Spleen (tissue), 11 donors: Measurements from ENCODE around the gene PARD3B. TPM values are rescaled to one million over a fixed set of nuclear protein-coding genes. Genes with fewer than 3 reads are reported as not detected.

Experiments
- DNase-seq: peaks from one replicate; pipeline ENCODE4 v3.0.0-alpha.2; 2020
- H3K27ac ChIP-seq, 8 donors: fragments of 200-600 bp; sonication (generic) in 7 of 8; 1 replicate in 4 of 8; 2 replicates in 4 of 8; pipeline versions ENCODE4 v1.5.0 to v1.8.0; 2016 to 2021; ENCODE audit warnings: inconsistent platforms in 4 of 8, mild to moderate bottlenecking in 4 of 8, moderate library complexity in 1 of 8
- H3K27me3 ChIP-seq, 7 donors: fragments of 200-600 bp; sonication (generic) in 6 of 7; replicated peaks in 1 of 7; 1 replicate in 4 of 7; 2 replicates in 3 of 7; pipeline versions ENCODE4 v1.5.0 to v1.8.0; 2016 to 2021; ENCODE audit warnings: inconsistent platforms in 3 of 7, mild to moderate bottlenecking in 1 of 7
- H3K36me3 ChIP-seq, 6 donors: fragments of 200-600 bp; sonication (generic) in 5 of 6; 1 replicate in 4 of 6; 2 replicates in 2 of 6; pipeline versions ENCODE4 v1.5.0 to v1.8.0; 2016 to 2021; ENCODE audit warnings: inconsistent platforms in 2 of 6
- H3K4me1 ChIP-seq, 6 donors: fragments of 200-600 bp; sonication (generic) in 5 of 6; 1 replicate in 3 of 6; 2 replicates in 3 of 6; pipeline versions ENCODE4 v1.5.0 to v1.8.0; 2016 to 2021; ENCODE audit warnings: inconsistent platforms in 3 of 6
- H3K4me3 ChIP-seq, 8 donors: fragments of 200-600 bp; sonication (generic) in 7 of 8; 1 replicate in 4 of 8; 2 replicates in 4 of 8; pipeline versions ENCODE4 v1.5.0 to v1.8.0; 2016 to 2021; ENCODE audit warnings: inconsistent platforms in 4 of 8, mild to moderate bottlenecking in 4 of 8, moderate library complexity in 2 of 8
- H3K9me3 ChIP-seq, 8 donors: fragments of 200-600 bp; sonication (generic) in 7 of 8; 1 replicate in 4 of 8; 2 replicates in 4 of 8; pipeline versions ENCODE4 v1.5.0 to v1.8.0; 2016 to 2021; ENCODE audit warnings: inconsistent platforms in 4 of 8
- CTCF ChIP-seq, 11 experiments: fragments of 200-600 bp in 7 of 11; fragments of 450-650 bp in 4 of 11; sonication (generic) in 4 of 11; IDR thresholded peaks in 8 of 11; conservative IDR thresholded peaks in 3 of 11; 1 replicate in 7 of 11; 2 replicates in 4 of 11; pipeline versions ENCODE4 v1.4.0 to v1.8.0; 2016 to 2021; ENCODE audit warnings: antibody characterized with exemption in 11 of 11, inconsistent platforms in 4 of 11, mild to moderate bottlenecking in 1 of 11
- POLR2A ChIP-seq, 3 donors: fragments of 450-650 bp; IDR thresholded peaks; one replicate each; pipeline ENCODE4 v1.5.1; 2017; ENCODE audit warnings: antibody characterized with exemption in 3 of 3, mild to moderate bottlenecking in 1 of 3
- POLR2AphosphoS5 ChIP-seq, 3 donors: sonication (generic); formaldehyde crosslinking; IDR thresholded peaks; one replicate each; pipeline ENCODE4 v1.5.1; 2017; ENCODE audit warnings: antibody characterized with exemption in 3 of 3
- WGBS, 5 donors: extraction: QIAGEN DNeasy Blood & Tissue Kit in 3 of 5; methylation state at CpG; one replicate each; pipeline versions ENCODE4 v1.1.5 to v1.1.7; 2013 to 2018; 5-methylcytosine and 5-hydroxymethylcytosine counted together
- intact Hi-C: fragments of 100-400 bp; cut with DNase I; formaldehyde crosslinking; loops from one replicate; pipeline ENCODE4 v1.15.0; 2023; ENCODE audit warnings: low total_unique reads
- polyA plus RNA-seq, 3 donors: library from polyadenylated mRNA; stranded (reverse); fragments of 200-250 nt; gene quantifications; one replicate each; pipeline ENCODE4 v1.2.1, GENCODE V29; 2013
- total RNA-seq, 7 donors: library from RNA; depleted of rRNA in 3 of 7; stranded (reverse); fragments of >200 nt in 3 of 7; fragmentation: NEBNext Ultra II Directional in 4 of 7; extraction: Animal tissue kit (Norgen Biotek cat#: 25700) in 4 of 7; gene quantifications; one replicate each; pipeline versions ENCODE4 v1.1.0 to v1.2.1, GENCODE V29; 2016 to 2021
- donor health status: healthy with polysubstance abuse.
- donor health status: DM: no; HTN: no; CAD: no; lungs with moderate emphysema.
- donor health status: DM: no; HTN: no; CAD: no.
- donor health status: Bipolar disorder and iron deficiency.
- donor health status: healthy.
- donor health status: DM: no; HTN: no; CAD: no.
- donor health status: DM: yes; HTN: yes; CAD: no.

PARD3B gene
- total and polyA plus RNA-seq, 10 donors: 0.85 to 27.8 (median 14.7) TPM

- H3K27ac ChIP-seq: no peak overlapping the region
- H3K4me1 ChIP-seq: no peaks in the 10 kb centered on the region
- 77 to 98% (median 84%) methylated on average over 1 of the region's 1 CpG for WGBS, 5 donors
- intact Hi-C loops: no loop called here
- H3K27me3 ChIP-seq: no peaks in the 10 kb centered on the region
- no peak overlapping the region for H3K4me3 ChIP-seq
- TF ChIP-seq POLR2AphosphoS5 (IDR thresholded peaks at IDR 0.05) (no peak), POLR2A (IDR thresholded peaks at IDR 0.05) (no peak), CTCF (IDR thresholded peaks at IDR 0.05 in 8 of 11, conservative IDR thresholded peaks at IDR 0.05 in 3 of 11) (no peak)
- no peaks in the 10 kb centered on the region for H3K36me3 ChIP-seq
- no peaks in the 10 kb centered on the region for H3K9me3 ChIP-seq
- DNase-seq: no peak
Observed at GRCh38 chr2:204781941-204782340, 236.7 kb downstream of the PARD3B start.

- Histone ChIP-seq H3K4me1 (no peaks in the 10 kb centered on the region), H3K9me3 (no peaks in the 10 kb centered on the region), H3K36me3 (no peaks in the 10 kb centered on the region), H3K27ac (no peak overlapping the region), H3K4me3 (no peak overlapping the region), H3K27me3 (no peaks in the 10 kb centered on the region)
- intact Hi-C loops: no loop called here
- no peak for DNase-seq
- 87 to 100% (median 93%) methylated on average over 3 of the region's 3 CpGs for whole genome bisulfite sequencing, 5 donors
- TF ChIP-seq POLR2A (IDR thresholded peaks at IDR 0.05) (no peak), POLR2AphosphoS5 (IDR thresholded peaks at IDR 0.05) (no peak), CTCF (IDR thresholded peaks at IDR 0.05 in 8 of 11, conservative IDR thresholded peaks at IDR 0.05 in 3 of 11) (no peak)
Observed at GRCh38 chr2:204790076-204790475, 244.8 kb downstream of the PARD3B start.

- Histone ChIP-seq H3K4me1 (no peaks in the 10 kb centered on the region), H3K27me3 (no peaks in the 10 kb centered on the region), H3K4me3 (no peak overlapping the region), H3K9me3 (no peaks in the 10 kb centered on the region), H3K36me3 (no peaks in the 10 kb centered on the region), H3K27ac (no peak overlapping the region)
- intact Hi-C loops: no loop called here
- no peak for TF ChIP-seq POLR2AphosphoS5 (IDR thresholded peaks at IDR 0.05)
- no peak for TF ChIP-seq POLR2A (IDR thresholded peaks at IDR 0.05)
- no peak for TF ChIP-seq CTCF (IDR thresholded peaks at IDR 0.05 in 8 of 11, conservative IDR thresholded peaks at IDR 0.05 in 3 of 11)
- no peak for DNase-seq
Observed at GRCh38 chr2:204791230-204791629, 246.0 kb downstream of the PARD3B start.

- Histone ChIP-seq H3K27me3 (no peaks in the 10 kb centered on the region), H3K27ac (no peak overlapping the region), H3K9me3 (no peaks in the 10 kb centered on the region), H3K36me3 (no peaks in the 10 kb centered on the region), H3K4me3 (no peak overlapping the region), H3K4me1 (no peaks in the 10 kb centered on the region)
- 85 to 96% (median 87%) methylated on average over 2 of the region's 2 CpGs for WGBS, 5 donors
- intact Hi-C loops: no loop called here
- DNase-seq: no peak
- TF ChIP-seq CTCF (IDR thresholded peaks at IDR 0.05 in 8 of 11, conservative IDR thresholded peaks at IDR 0.05 in 3 of 11) (no peak), POLR2A (IDR thresholded peaks at IDR 0.05) (no peak), POLR2AphosphoS5 (IDR thresholded peaks at IDR 0.05) (no peak)
Observed at GRCh38 chr2:204794624-204795023, 249.3 kb downstream of the PARD3B start.
